ENCODE data around the gene FAM170B. TPM values are rescaled to one million over a fixed set of nuclear protein-coding genes. Genes with fewer than 3 reads are reported as not detected.
A peak's percentile ranks its signal among the peaks of the same experiment; 100 is the strongest.

FAM170B gene
- not detected for total RNA-seq

DNA sequence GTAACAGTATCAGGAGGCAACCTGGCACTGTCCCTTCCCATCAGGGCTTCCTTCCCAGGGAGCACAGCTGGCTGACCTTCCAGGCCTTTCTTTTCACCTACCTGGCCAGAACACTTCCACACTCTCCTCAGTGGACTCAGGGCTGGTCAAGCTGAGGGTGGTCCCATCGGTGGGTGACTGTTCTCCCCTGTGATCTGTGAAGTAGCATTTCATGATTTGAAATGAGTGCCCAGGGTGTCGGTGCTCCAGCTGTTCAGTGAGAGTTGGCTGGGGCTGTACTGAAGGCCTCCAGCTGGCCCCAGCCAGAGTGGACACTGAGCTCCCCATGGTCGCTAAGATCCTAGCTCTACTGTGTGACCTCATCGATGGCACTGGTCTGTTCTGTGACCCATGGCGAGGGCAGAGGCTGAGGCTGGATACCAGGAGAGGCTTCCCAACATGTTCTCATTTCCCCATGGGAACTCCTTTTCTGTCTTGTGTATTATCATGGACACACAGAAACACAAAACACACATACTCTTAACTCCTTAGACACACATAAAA lies at the start of gene FAM170B:
TSS of gene FAM170B (minus strand) at position 316 of the 543 bp plus-strand sequence. CDS start at position 213, 103 bp downstream.
- Histone ChIP-seq H3K36me3 (ENCODE audit: control insufficient read depth in 3 of 3, insufficient read depth in 3 of 3, low read length in 3 of 3) (no peaks in the 10 kb centered on the region), H3K9me3 (ENCODE audit: control insufficient read depth in 3 of 3, low read length in 3 of 3) (no peaks in the 10 kb centered on the region), H3K27ac (ENCODE audit: low read depth, low read length) (no peak within 1 kb of the TSS), H3K4me1 (ENCODE audit: control insufficient read depth in 3 of 3, insufficient read depth in 3 of 3, low read length in 3 of 3) (peaks cover 9 to 29% (median 24%) of the 10 kb centered on the region in 3 donors), H3K27me3 (ENCODE audit: control insufficient read depth in 3 of 3, insufficient read depth in 3 of 3, low read length in 3 of 3) (peaks cover 0 to 17% (median 2%) of the 10 kb centered on the region in 3 donors), H3K4me3 (ENCODE audit: low read length in 3 of 3) (no peak within 1 kb of the TSS), H3K9ac (ENCODE audit: low read depth in 1 of 3, low read length in 3 of 3) (no peak within 1 kb of the TSS)

DNA sequence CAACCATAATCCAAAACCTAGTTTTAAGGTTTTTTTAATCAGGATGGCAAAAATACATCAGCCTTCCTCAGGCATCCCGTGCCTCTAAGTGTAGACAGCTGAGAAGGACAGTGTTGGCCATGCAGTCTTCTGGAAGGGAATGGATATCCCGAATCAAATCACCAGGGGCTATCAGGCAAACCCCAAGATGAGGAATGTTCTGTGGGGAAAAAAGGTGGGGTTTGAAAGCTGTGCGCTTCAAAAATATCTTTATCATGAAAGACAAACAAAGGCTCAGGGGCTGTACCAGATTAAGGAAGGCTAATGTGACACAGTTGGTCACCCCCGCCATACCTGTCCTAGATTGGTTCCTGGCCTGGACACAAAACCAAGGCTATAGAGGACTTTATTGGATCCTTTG lies 49.0 kb upstream of the FAM170B start:
- H3K4me1 ChIP-seq (ENCODE audit: control insufficient read depth in 3 of 3, insufficient read depth in 3 of 3, low read length in 3 of 3) = peaks cover 6 to 12% (median 6%) of the 10 kb centered on the region in 3 donors
- H3K27ac ChIP-seq (ENCODE audit: low read depth, low read length) = no peak overlapping the region

DNA sequence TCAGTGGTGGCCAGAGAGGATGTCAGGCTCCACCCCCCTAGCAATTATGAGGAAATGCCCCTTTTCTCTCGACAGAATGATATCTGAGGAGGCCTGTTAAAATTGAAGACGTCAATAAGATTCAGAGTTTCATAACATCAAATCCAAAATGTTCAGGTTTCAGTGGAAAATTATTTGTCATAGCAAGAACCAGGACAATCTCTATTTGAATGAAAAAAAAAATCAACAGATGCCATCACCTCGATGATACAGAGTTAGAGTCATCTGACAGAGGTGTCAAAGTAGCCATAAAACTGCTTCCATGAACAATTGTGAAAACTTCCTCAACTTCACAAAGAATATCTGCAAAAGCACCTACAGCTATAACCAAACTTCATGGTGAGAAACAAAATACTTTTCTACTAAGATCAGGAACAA lies 46.6 kb upstream of the FAM170B start:
- Histone ChIP-seq H3K27ac (ENCODE audit: low read depth, low read length) (no peak overlapping the region), H3K4me3 (ENCODE audit: low read length in 3 of 3) (no peak overlapping the region), H3K9ac (ENCODE audit: low read depth in 1 of 3, low read length in 3 of 3) (no peak overlapping the region), H3K4me1 (ENCODE audit: control insufficient read depth in 3 of 3, insufficient read depth in 3 of 3, low read length in 3 of 3) (peaks cover 19 to 29% (median 22%) of the 10 kb centered on the region in 3 donors), H3K27me3 (ENCODE audit: control insufficient read depth in 3 of 3, insufficient read depth in 3 of 3, low read length in 3 of 3) (no peaks in the 10 kb centered on the region), H3K36me3 (ENCODE audit: control insufficient read depth in 3 of 3, insufficient read depth in 3 of 3, low read length in 3 of 3) (no peaks in the 10 kb centered on the region), H3K9me3 (ENCODE audit: control insufficient read depth in 3 of 3, low read length in 3 of 3) (no peaks in the 10 kb centered on the region)

More for the DNA sequence above, 49.0 kb upstream of the FAM170B start:
- Histone ChIP-seq H3K36me3 (ENCODE audit: control insufficient read depth in 3 of 3, insufficient read depth in 3 of 3, low read length in 3 of 3) (no peaks in the 10 kb centered on the region), H3K9ac (ENCODE audit: low read depth in 1 of 3, low read length in 3 of 3) (no peak overlapping the region), H3K4me3 (ENCODE audit: low read length in 3 of 3) (no peak overlapping the region), H3K9me3 (ENCODE audit: control insufficient read depth in 3 of 3, low read length in 3 of 3) (no peaks in the 10 kb centered on the region), H3K27me3 (ENCODE audit: control insufficient read depth in 3 of 3, insufficient read depth in 3 of 3, low read length in 3 of 3) (no peaks in the 10 kb centered on the region)

DNA sequence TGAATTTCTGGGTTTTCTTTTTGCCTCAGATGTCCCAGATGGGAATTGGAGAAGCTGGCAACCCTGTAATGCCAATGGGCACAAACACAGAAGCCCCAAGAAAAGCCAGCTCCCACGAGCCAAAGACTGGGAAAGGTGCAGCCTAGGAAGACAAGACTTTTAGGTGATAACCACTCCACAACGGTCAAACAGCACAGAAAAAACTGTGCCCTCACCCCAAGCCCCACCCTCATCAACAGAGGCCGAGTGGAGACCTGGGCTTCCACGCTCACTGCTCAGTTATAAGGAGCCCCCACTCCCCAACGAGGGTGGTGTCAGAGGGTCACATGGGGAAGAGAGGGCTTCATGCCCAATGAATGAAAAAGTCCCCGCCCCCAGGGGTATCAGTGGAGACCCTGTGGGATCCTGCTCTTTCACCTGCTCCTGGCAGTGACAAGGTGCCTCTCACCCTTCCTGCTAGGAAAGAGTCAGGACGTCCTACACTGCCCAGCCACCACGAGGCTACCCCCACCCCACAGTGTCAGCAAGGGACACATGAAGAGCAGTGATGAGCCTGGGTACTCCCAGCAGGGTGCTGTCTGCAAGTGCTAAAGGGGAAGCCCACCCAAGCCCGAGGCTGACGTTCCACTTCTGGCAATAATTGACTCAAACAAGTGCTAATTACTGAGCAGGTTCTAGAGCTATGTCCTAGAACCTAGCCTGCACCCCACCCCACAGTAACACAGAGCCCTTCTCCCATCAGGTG lies 46.0 kb upstream of the FAM170B start:
- Histone ChIP-seq H3K36me3 (ENCODE audit: control insufficient read depth in 3 of 3, insufficient read depth in 3 of 3, low read length in 3 of 3) (no peaks in the 10 kb centered on the region), H3K27ac (ENCODE audit: low read depth, low read length) (no peak overlapping the region), H3K9me3 (ENCODE audit: control insufficient read depth in 3 of 3, low read length in 3 of 3) (no peaks in the 10 kb centered on the region), H3K27me3 (ENCODE audit: control insufficient read depth in 3 of 3, insufficient read depth in 3 of 3, low read length in 3 of 3) (no peaks in the 10 kb centered on the region), H3K4me3 (ENCODE audit: low read length in 3 of 3) (no peak overlapping the region), H3K4me1 (ENCODE audit: control insufficient read depth in 3 of 3, insufficient read depth in 3 of 3, low read length in 3 of 3) (peaks cover 19 to 28% (median 25%) of the 10 kb centered on the region in 3 donors), H3K9ac (ENCODE audit: low read depth in 1 of 3, low read length in 3 of 3) (peak overlapping the region in 1 of 3 donors; percentile 16)

DNA sequence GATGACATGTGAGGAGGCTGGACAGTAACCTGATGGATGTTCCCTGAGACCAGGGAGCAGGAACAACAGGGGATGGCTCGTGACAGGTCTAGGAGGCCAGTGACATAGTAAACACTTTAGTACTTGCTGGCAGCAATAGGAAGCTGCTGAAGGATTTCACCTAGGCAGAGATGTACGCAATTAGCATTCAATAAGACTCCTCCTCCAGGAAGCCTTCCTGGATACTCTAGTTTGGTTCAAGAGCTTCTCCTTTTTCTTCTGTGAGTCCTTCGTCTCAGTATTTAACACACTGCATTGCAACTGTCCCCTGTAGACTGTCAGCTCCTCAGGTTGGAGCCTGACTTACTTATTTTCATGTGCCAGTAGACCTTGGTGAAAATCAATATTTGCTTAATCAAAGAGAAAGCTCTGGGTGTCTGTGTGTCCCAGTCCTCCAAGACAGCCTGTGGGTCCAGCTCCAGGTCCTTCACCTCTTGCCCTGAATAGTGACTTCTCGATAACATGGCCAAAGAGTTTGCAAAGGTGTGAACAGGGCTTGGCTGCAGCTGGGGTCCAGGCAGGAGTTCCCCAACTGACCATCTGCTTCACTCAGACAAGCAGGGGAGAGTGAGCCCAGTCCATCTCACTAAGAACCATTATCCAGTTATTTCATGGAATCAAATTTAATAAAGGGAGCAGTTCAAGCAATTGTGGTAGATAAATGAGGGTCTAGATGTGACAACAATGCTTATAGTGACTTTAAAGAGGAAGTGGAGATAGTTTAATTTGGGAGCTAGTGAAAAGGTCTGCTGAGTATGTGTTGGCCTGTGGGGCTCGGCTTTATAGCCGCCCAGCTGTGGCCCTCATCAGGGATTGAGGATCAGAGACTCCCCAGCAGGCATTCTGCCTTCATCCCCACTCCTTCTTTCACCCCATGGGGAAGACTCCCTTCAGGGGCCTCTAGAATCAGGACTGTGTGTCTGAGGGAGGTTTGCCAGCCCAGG lies 45.0 kb upstream of the FAM170B start:
- H3K27ac ChIP-seq (ENCODE audit: low read depth, low read length) = peak overlapping the region; percentile 76
- H3K36me3 ChIP-seq (ENCODE audit: control insufficient read depth in 3 of 3, insufficient read depth in 3 of 3, low read length in 3 of 3) = no peaks in the 10 kb centered on the region
- no peaks in the 10 kb centered on the region for H3K27me3 ChIP-seq (ENCODE audit: control insufficient read depth in 3 of 3, insufficient read depth in 3 of 3, low read length in 3 of 3)
- peaks cover 19 to 27% (median 25%) of the 10 kb centered on the region in 3 donors for H3K4me1 ChIP-seq (ENCODE audit: control insufficient read depth in 3 of 3, insufficient read depth in 3 of 3, low read length in 3 of 3)
- H3K9me3 ChIP-seq (ENCODE audit: control insufficient read depth in 3 of 3, low read length in 3 of 3) = no peaks in the 10 kb centered on the region
- H3K4me3 ChIP-seq (ENCODE audit: low read length in 3 of 3) = no peak overlapping the region
- H3K9ac ChIP-seq (ENCODE audit: low read depth in 1 of 3, low read length in 3 of 3) = no peak overlapping the region

DNA sequence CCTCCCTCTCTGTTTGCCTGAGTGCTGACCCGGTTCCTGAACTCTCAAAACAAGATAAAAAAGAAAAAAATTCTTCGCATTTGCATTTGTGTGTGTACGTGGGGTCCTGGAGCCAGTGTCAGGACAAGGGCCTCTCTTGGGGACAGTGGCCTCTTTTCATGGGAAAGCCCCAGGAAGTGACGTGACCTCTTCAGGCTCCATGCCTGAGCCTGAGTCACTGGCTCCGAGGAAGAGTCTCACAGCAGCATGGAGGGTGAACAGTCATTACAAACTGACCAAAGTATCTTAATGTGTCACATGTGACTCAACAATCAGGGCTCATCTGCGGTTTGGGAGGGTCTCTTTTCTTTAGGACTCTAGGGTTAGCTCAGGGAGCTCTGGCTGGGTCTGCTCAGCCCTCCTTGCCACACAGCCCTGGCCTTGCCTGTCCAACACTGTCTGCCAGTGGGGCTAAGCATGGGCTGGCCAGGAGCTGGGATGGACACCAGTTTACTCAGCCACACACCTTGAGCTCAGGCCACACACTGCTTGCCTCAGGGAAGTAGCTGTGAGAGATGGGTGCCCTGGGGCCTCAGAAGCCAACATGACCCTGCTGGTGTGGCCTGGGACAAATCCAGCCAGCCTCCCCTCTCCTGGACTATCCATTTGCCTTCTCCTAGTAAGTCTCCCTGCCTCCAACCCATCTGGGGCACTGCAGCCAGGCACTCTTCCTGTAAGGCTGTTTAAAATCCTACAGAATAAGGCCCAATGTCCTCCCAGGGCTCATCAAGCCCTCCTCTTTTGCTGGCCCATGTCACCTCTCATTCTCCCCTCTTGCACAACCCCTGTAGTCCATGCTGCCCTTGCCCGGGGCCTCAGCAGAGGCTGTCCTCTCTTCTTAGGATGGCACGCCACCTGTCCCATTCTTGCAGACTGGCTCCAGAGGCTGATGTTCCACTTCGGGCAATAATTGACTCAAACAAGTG lies 43.9 kb upstream of the FAM170B start:
- no peaks in the 10 kb centered on the region for H3K27me3 ChIP-seq (ENCODE audit: control insufficient read depth in 3 of 3, insufficient read depth in 3 of 3, low read length in 3 of 3)
- peak overlapping the region in 2 of 3 donors; percentile 16 to 38 for H3K9ac ChIP-seq (ENCODE audit: low read depth in 1 of 3, low read length in 3 of 3)
- H3K4me1 ChIP-seq (ENCODE audit: control insufficient read depth in 3 of 3, insufficient read depth in 3 of 3, low read length in 3 of 3) = peaks cover 20 to 29% (median 27%) of the 10 kb centered on the region in 3 donors
- H3K4me3 ChIP-seq (ENCODE audit: low read length in 3 of 3) = no peak overlapping the region
- peak overlapping the region; percentile 76 for H3K27ac ChIP-seq (ENCODE audit: low read depth, low read length)
- no peaks in the 10 kb centered on the region for H3K36me3 ChIP-seq (ENCODE audit: control insufficient read depth in 3 of 3, insufficient read depth in 3 of 3, low read length in 3 of 3)
- no peaks in the 10 kb centered on the region for H3K9me3 ChIP-seq (ENCODE audit: control insufficient read depth in 3 of 3, low read length in 3 of 3)

DNA sequence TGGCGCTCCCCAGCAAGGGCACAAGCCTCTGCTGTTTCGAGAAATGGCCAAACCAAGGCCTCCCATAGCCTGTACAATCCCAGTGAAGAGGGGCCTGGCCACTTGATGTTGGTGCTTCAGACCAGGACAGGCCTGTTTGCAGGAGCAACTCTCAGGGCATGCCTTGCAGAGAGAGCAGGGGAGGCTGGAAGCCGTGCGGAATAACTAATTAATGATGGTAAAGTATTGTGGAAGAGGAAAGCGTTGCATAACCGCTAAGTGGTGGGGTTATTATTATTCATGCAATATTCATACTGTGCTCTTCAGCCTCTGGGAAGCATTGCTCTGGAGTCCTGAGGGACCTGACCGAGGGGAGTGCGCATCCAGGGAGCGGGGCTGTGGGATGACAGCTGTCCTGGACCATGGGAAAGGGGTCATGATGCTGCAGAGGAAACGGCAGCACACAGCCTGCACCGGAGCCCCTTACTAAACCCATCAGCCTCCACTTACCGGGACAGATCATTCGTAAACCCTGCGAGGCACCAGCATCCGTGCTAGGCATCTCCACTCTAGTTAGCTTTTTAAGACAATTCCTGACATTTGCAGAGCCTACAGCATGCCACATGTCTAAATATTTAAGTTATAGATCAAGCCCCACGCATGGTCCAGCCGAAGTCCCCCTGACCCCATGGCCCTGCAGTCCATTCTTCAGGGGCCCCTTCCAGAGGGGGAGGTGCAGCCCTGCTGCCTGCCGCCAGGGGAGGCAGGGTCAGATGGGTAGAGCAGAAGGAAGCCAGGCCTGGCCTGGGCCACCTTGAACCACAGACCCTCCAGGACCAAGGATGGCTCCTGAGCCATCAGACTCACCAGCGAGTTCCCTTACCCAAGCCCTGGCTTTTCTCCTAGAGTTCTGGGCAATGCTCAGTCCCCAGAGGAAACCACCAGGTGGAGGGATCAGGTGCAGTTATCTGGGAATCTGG lies 42.8 kb upstream of the FAM170B start:
- no peaks in the 10 kb centered on the region for H3K27me3 ChIP-seq (ENCODE audit: control insufficient read depth in 3 of 3, insufficient read depth in 3 of 3, low read length in 3 of 3)
- H3K9me3 ChIP-seq (ENCODE audit: control insufficient read depth in 3 of 3, low read length in 3 of 3) = no peaks in the 10 kb centered on the region
- H3K27ac ChIP-seq (ENCODE audit: low read depth, low read length) = peak overlapping the region; percentile 76
- no peak overlapping the region for H3K4me3 ChIP-seq (ENCODE audit: low read length in 3 of 3)
- peak overlapping the region in 2 of 3 donors; percentile 38 to 50 for H3K9ac ChIP-seq (ENCODE audit: low read depth in 1 of 3, low read length in 3 of 3)
- peaks cover 22 to 32% (median 29%) of the 10 kb centered on the region in 3 donors for H3K4me1 ChIP-seq (ENCODE audit: control insufficient read depth in 3 of 3, insufficient read depth in 3 of 3, low read length in 3 of 3)
- H3K36me3 ChIP-seq (ENCODE audit: control insufficient read depth in 3 of 3, insufficient read depth in 3 of 3, low read length in 3 of 3) = no peaks in the 10 kb centered on the region

DNA sequence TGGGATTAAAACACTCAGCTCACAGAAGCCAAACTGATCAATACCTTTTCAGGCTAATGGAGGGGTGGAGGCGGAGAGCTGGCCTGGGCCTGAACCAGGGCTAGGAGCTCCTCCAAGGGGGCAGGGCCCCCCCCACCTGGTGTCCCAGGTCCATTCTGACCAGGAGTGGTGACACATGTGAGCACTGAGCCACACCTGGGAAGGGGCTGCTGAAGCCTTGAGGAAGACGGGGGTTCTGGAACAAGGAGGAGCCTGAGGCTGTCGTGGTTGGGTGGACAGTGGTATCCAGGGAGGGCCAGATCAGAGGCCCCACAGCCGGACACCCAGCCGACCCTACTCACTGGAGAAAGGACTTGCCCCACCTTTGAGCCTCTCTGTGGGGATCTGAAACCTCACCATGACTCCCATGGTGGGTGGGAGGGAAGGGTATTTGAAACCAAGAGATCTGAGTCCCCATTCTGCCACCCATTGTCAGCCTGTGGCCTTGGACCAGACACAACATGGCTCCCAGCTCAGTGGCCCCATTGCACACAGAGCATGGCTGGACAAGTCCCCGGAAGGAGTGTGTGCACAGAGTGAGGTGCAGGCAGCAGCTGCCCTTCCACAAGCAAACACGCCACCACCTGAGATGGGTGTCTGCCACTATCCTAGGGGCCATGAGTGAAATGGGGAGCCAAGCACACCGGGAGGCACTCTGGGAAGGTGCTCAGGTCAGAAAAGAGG lies 41.9 kb upstream of the FAM170B start:
- Histone ChIP-seq H3K36me3 (ENCODE audit: control insufficient read depth in 3 of 3, insufficient read depth in 3 of 3, low read length in 3 of 3) (no peaks in the 10 kb centered on the region), H3K4me1 (ENCODE audit: control insufficient read depth in 3 of 3, insufficient read depth in 3 of 3, low read length in 3 of 3) (peaks cover 25 to 35% (median 29%) of the 10 kb centered on the region in 3 donors), H3K27ac (ENCODE audit: low read depth, low read length) (peak overlapping the region; percentile 76), H3K27me3 (ENCODE audit: control insufficient read depth in 3 of 3, insufficient read depth in 3 of 3, low read length in 3 of 3) (no peaks in the 10 kb centered on the region), H3K9me3 (ENCODE audit: control insufficient read depth in 3 of 3, low read length in 3 of 3) (no peaks in the 10 kb centered on the region), H3K4me3 (ENCODE audit: low read length in 3 of 3) (no peak overlapping the region), H3K9ac (ENCODE audit: low read depth in 1 of 3, low read length in 3 of 3) (no peak overlapping the region)
